Panc1 (cell line): ENCODE measurements around the gene IRF3. TPM values are rescaled to one million over a fixed set of nuclear protein-coding genes. Genes with fewer than 3 reads are reported as not detected.

Experiments
- ATAC-seq: fragments of 200-7000 bp; cut with Tn5 transposase; 2 replicates; pipeline ENCODE4 v1.9.1; 2020; ENCODE audit warnings: mild to moderate bottlenecking, moderate library complexity
- BruUV-seq: library from RNA; stranded (reverse); fragments of 400-500 nt; replicated peaks from 2 replicates; lab custom pipeline; 2021; lab: Mats Ljungman, UMichigan
- CTCF ChIA-PET: fragments of 300-600 bp; sonication (Branson Sonifier 250); formaldehyde crosslinking; loops from one replicate; lab custom pipeline; 2022; ENCODE audit warnings: antibody characterized with exemption; lab: Charles Lee
- POLR2A ChIA-PET: fragments of 300-600 bp; sonication (Branson Sonifier 250); formaldehyde crosslinking; loops from one replicate; lab custom pipeline; 2022; ENCODE audit warnings: antibody characterized with exemption; lab: Charles Lee
- DNase-seq: peaks from one replicate; pipeline ENCODE4 v3.0.0-alpha.2; 2010; ENCODE audit warnings: low read depth, low spot score
- H3K27ac ChIP-seq: 2 replicates; pipeline ENCODE4 v1.5.1; 2011; ENCODE audit warnings: mild to moderate bottlenecking, low read length, inconsistent platforms
- H3K27me3 ChIP-seq: fragments of 200-500 bp; sonication (Bioruptor generic); 2 replicates; pipeline ENCODE4 v1.6.0; 2014; ENCODE audit warnings: low read length, inconsistent platforms; ENCODE audit not compliant: control insufficient read depth, insufficient read depth
- H3K36me3 ChIP-seq: fragments of 200-500 bp; sonication (Bioruptor generic); 2 replicates; pipeline ENCODE4 v1.5.1; 2014; ENCODE audit warnings: inconsistent platforms, mild to moderate bottlenecking, low read length, moderate library complexity; ENCODE audit not compliant: control insufficient read depth, insufficient read depth
- H3K4me1 ChIP-seq: 2 replicates; pipeline ENCODE4 v1.5.1; 2011; ENCODE audit warnings: inconsistent platforms, mild to moderate bottlenecking, low read length, moderate library complexity; ENCODE audit not compliant: control insufficient read depth, insufficient read depth
- H3K4me3 ChIP-seq, 2 experiments: 2 replicates each; pipeline ENCODE4 v1.5.1; 2011 to 2012; ENCODE audit warnings: low read depth in 2 of 2, low read length in 2 of 2, mild to moderate bottlenecking in 2 of 2, inconsistent platforms in 1 of 2, moderate library complexity in 1 of 2
- H3K9me3 ChIP-seq: fragments of 200-500 bp; sonication (Bioruptor generic); 2 replicates; pipeline ENCODE4 v1.5.1; 2014; ENCODE audit warnings: low read depth, mild to moderate bottlenecking, inconsistent platforms, low read length, moderate library complexity; ENCODE audit not compliant: control insufficient read depth, insufficient read depth
- POLR2AphosphoS5 ChIP-seq: IDR thresholded peaks from 2 replicates; pipeline ENCODE4 v1.6.1; 2012; ENCODE audit warnings: mild to moderate bottlenecking, low read depth, low read length, moderate library complexity
- SIN3A ChIP-seq: IDR thresholded peaks from 2 replicates; pipeline ENCODE4 v1.6.1; 2012; ENCODE audit warnings: low read depth, mild to moderate bottlenecking, low read length, moderate library complexity, borderline replicate concordance; ENCODE audit not compliant: insufficient read depth
- TCF7L2 ChIP-seq: IDR thresholded peaks from 2 replicates; pipeline ENCODE4 v1.6.1; 2011; ENCODE audit warnings: mild to moderate bottlenecking, low read depth, low read length, inconsistent platforms
- in situ Hi-C: cut with HindIII; loops from 2 replicates; pipeline ENCODE4 v1.10.0; 2016; ENCODE audit warnings: low sequenced_read_pairs, low pct_unique_long_range_greater_than_20kb
- intact Hi-C: fragments of 100-400 bp; cut with micrococcal nuclease; formaldehyde crosslinking; loops from one replicate; pipeline ENCODE4 v1.10.0; 2022; ENCODE audit not compliant: unreplicated experiment
- total RNA-seq: library from RNA; stranded (reverse); gene quantifications from one replicate; pipeline ENCODE4 v1.2.1, GENCODE V29; 2021; ENCODE audit not compliant: unreplicated experiment
- TF ChIP-seq, protein P1 (sequence below): fragments of 450-650 bp; IDR thresholded peaks from 2 replicates; pipeline ENCODE4 v1.5.1; 2017; ENCODE audit warnings: mild to moderate bottlenecking
- TF ChIP-seq, protein P2 (sequence below), 2 experiments: IDR thresholded peaks; 2 replicates each; pipeline ENCODE4 v1.6.1; 2011 to 2012; ENCODE audit warnings: low read depth in 2 of 2, control low read depth in 1 of 2, low read length in 1 of 2, mild to moderate bottlenecking in 1 of 2, moderate library complexity in 1 of 2; ENCODE audit not compliant: insufficient read depth in 1 of 2

IRF3 gene
- total RNA-seq, 1 experiment from 2014 or later: 109 TPM

DNA sequence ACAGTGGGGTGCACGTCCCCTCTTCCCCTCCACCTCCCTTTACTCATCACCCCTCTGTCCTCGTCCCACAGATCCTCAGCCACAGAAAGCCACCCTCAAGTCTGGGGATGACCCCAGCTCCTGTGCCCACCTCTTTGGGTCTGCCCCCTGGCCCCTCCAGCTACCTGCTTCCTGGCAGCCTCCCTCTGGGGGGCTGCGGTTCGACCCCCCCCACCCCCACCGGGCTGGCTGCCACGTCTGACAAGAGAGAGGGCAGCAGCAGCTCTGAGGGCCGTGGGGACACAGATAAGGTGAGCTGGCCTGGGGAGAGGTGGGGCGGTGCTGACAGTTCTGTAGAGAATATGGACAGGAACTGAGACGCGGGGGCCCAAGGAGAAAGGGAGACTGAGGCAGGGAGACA lies 11.1 kb downstream of the IRF3 start:
- intact Hi-C loops (no loop called here), in situ Hi-C loops (no loop called here)
- H3K27me3 ChIP-seq: no peaks in the 10 kb centered on the region
- no peak overlapping the region for H3K27ac ChIP-seq
- H3K36me3 ChIP-seq: no peaks in the 10 kb centered on the region
- H3K9me3 ChIP-seq: no peaks in the 10 kb centered on the region
- no TSS peak for BruUV-seq
- ChIA-PET POLR2A (no interaction called here), CTCF (no interaction called here)
- ATAC-seq (no peak), DNase-seq (no peak)
- H3K4me3 ChIP-seq: no peak overlapping the region
- H3K4me1 ChIP-seq: no peaks in the 10 kb centered on the region
- TF ChIP-seq POLR2AphosphoS5: no peak
- TF ChIP-seq SIN3A: no peak
- TF ChIP-seq, protein P1, sequence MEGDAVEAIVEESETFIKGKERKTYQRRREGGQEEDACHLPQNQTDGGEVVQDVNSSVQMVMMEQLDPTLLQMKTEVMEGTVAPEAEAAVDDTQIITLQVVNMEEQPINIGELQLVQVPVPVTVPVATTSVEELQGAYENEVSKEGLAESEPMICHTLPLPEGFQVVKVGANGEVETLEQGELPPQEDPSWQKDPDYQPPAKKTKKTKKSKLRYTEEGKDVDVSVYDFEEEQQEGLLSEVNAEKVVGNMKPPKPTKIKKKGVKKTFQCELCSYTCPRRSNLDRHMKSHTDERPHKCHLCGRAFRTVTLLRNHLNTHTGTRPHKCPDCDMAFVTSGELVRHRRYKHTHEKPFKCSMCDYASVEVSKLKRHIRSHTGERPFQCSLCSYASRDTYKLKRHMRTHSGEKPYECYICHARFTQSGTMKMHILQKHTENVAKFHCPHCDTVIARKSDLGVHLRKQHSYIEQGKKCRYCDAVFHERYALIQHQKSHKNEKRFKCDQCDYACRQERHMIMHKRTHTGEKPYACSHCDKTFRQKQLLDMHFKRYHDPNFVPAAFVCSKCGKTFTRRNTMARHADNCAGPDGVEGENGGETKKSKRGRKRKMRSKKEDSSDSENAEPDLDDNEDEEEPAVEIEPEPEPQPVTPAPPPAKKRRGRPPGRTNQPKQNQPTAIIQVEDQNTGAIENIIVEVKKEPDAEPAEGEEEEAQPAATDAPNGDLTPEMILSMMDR: no peak
- no peak for TF ChIP-seq TCF7L2
- TF ChIP-seq, protein P2, sequence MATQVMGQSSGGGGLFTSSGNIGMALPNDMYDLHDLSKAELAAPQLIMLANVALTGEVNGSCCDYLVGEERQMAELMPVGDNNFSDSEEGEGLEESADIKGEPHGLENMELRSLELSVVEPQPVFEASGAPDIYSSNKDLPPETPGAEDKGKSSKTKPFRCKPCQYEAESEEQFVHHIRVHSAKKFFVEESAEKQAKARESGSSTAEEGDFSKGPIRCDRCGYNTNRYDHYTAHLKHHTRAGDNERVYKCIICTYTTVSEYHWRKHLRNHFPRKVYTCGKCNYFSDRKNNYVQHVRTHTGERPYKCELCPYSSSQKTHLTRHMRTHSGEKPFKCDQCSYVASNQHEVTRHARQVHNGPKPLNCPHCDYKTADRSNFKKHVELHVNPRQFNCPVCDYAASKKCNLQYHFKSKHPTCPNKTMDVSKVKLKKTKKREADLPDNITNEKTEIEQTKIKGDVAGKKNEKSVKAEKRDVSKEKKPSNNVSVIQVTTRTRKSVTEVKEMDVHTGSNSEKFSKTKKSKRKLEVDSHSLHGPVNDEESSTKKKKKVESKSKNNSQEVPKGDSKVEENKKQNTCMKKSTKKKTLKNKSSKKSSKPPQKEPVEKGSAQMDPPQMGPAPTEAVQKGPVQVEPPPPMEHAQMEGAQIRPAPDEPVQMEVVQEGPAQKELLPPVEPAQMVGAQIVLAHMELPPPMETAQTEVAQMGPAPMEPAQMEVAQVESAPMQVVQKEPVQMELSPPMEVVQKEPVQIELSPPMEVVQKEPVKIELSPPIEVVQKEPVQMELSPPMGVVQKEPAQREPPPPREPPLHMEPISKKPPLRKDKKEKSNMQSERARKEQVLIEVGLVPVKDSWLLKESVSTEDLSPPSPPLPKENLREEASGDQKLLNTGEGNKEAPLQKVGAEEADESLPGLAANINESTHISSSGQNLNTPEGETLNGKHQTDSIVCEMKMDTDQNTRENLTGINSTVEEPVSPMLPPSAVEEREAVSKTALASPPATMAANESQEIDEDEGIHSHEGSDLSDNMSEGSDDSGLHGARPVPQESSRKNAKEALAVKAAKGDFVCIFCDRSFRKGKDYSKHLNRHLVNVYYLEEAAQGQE (IDR thresholded peaks at IDR 0.05; ENCODE audit: insufficient read depth in 1 of 2, low read depth in 2 of 2, low read length in 1 of 2): no peak

DNA sequence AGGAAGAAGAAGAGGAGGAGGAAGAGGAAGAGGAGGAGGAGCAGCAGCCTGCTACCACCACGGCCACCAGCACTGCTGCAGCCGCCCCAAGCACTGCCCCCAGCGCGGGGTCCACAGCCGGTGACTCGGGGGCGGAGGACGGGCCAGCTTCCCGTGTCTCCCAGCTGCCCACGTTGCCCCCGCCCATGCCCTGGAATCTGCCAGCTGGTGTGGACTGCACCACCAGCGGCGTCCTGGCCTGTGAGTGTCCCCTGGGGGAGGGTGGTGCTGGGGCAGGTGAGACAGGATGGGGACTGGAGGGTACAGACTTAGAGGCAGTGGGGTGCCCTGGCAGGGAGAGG lies 12.2 kb downstream of the IRF3 start:
- ChIA-PET POLR2A (no interaction called here), CTCF (no interaction called here)
- intact Hi-C loops (no loop called here), in situ Hi-C loops (no loop called here)
- BruUV-seq: no TSS peak
- TF ChIP-seq, protein P2 (IDR thresholded peaks at IDR 0.05; ENCODE audit: insufficient read depth in 1 of 2, low read depth in 2 of 2, low read length in 1 of 2): no peak
- TF ChIP-seq SIN3A: no peak
- TF ChIP-seq POLR2AphosphoS5: no peak
- no peak for TF ChIP-seq TCF7L2
- TF ChIP-seq, protein P1: no peak
- no peak for DNase-seq
- Histone ChIP-seq H3K27ac (no peak overlapping the region), H3K27me3 (no peaks in the 10 kb centered on the region), H3K4me1 (no peaks in the 10 kb centered on the region), H3K9me3 (no peaks in the 10 kb centered on the region), H3K4me3 (no peak overlapping the region), H3K36me3 (no peaks in the 10 kb centered on the region)
- no peak for ATAC-seq
